Measurements from ENCODE around the gene MICAL1.

DNA sequence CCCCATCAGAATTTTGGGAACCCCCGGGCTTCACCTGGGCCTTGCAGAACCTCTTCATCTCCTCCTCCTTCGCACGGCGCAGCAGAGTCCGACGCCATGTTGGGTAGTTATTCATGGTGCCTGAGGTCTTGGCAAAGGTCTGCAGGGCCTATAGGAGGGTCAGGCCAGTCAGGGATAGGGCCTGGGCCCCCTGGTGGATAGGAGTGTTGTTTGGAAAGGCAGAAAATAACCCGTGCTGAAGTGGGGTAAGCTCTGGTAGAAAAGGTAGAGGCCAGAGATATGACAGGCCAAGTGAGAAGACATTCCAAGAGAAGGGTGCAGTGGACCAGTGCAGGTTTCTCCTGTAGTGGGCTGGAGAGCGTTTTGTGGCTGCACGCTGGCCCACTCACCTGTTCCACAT, 10.2 kb downstream of the MICAL1 start:
- TF ChIP-seq, protein P1, sequence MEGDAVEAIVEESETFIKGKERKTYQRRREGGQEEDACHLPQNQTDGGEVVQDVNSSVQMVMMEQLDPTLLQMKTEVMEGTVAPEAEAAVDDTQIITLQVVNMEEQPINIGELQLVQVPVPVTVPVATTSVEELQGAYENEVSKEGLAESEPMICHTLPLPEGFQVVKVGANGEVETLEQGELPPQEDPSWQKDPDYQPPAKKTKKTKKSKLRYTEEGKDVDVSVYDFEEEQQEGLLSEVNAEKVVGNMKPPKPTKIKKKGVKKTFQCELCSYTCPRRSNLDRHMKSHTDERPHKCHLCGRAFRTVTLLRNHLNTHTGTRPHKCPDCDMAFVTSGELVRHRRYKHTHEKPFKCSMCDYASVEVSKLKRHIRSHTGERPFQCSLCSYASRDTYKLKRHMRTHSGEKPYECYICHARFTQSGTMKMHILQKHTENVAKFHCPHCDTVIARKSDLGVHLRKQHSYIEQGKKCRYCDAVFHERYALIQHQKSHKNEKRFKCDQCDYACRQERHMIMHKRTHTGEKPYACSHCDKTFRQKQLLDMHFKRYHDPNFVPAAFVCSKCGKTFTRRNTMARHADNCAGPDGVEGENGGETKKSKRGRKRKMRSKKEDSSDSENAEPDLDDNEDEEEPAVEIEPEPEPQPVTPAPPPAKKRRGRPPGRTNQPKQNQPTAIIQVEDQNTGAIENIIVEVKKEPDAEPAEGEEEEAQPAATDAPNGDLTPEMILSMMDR (IDR thresholded peaks at IDR 0.05): no peak
- no peak for TF ChIP-seq POLR2AphosphoS5 (IDR thresholded peaks at IDR 0.05)

Data from esophagus muscularis mucosa (tissue), 3 donors.